Measurements from ENCODE around the gene PLEKHO2.
"Not testable (repeated sequence)": the region's sequence is repeated elsewhere in the genome, so short reads cannot be mapped to it uniquely, and the experiment has no call there.

Gene PLEKHO2, protein sequence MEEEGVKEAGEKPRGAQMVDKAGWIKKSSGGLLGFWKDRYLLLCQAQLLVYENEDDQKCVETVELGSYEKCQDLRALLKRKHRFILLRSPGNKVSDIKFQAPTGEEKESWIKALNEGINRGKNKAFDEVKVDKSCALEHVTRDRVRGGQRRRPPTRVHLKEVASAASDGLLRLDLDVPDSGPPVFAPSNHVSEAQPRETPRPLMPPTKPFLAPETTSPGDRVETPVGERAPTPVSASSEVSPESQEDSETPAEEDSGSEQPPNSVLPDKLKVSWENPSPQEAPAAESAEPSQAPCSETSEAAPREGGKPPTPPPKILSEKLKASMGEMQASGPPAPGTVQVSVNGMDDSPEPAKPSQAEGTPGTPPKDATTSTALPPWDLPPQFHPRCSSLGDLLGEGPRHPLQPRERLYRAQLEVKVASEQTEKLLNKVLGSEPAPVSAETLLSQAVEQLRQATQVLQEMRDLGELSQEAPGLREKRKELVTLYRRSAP

DNA sequence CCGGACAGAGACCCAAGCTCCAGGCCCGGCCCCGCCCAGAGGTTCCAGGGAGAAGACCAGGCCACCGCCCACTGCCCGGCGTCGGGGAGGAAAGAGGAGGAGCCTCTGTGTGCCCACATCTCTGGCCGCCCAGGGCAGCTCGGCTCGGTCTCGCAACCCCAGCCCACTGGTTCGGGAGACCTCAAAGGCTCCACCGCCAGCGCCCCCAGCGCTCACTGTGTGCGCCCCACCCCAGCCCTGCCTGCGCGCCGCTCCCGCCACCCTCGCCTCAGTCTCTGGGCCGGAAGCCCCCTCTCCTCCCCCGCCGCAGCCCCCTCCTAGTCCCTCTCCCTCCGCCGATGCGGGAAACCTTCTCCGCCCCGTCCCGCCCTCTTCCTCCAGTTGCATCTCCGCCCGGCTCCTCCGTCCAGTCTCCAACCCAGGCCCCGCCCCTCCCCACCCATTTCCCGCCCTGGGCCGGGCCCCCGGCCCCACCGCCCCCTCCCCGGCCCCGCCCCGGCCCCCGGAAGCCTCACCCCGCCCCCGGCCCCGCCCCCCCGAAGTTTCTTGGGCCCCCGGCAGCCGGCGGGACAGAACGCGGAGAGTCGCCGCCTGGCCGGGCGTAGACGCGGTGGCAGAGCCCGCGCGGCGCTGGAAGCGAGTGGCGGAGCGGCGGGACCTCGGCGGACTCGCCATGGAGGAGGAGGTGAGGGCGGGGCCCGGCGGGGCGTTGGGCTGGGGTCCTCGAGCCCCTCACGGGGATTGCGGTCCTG is at the start of gene PLEKHO2:
Gene PLEKHO2, plus strand, starts transcription at position 572 of the 752 bp plus-strand sequence. Its CDS starts 102 bp downstream, at position 674.
- peak; percentile 63 to 98 (median 92) for DNase-seq

DNA sequence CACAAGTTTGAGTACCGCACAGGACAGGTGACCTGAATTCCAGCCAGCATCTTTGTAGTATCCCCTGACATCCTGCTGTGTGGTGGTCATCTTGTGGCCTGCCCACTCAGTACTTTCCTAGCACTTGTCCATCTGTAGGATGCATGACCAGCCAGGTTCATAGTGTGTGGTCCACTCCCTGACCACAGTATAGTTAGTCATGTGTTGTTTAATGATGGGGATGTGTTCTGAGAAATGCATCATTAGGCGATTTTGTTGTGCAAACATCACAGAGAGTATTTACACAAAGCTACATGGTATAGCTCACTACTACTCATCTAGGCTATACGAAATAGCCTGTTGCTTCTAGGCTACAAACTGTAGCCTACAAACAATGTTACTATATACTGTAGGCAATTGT is 49.4 kb upstream of the PLEKHO2 start:
- DNase-seq = no peak

DNA sequence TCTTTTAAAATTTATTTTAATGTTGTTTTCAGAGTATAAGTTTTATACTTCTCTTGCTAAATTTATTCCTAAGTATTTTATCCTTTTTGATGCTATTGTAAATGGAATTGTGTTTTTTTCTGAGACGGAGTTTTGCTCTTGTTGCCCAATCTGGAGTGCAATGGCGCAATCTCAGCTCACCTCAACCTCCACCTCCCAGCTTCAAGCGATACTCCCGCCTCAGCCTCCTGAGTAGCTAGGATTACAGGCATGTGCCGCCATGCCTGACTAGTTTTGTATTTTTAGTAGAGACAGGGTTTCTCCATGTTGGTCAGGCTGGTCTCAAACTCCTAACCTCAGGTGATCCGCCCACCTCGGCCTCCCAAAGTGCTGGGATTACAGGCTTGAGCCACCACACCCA is 46.4 kb upstream of the PLEKHO2 start:
- DNase-seq = not testable (repeated sequence)

DNA sequence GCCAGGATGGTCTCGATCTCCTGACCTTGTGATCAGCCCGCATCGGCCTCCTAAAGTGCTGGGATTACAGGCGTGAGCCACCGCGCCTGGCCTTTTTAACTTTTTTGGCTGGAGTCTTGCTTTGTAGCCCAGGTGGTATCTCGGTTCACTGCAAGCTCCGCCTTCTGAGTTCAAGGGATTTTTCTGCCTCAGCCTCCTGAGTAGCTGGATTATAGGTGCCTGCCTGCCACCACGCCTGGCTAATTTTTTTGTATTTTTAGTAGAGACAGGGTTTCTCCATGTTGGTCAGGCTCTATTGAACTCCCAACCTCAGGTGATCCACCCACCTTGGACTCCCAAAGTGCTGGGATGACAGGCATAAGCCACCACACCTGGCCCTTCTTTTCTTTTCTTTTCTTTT is 45.8 kb upstream of the PLEKHO2 start:
- DNase-seq = not testable (repeated sequence)

DNA sequence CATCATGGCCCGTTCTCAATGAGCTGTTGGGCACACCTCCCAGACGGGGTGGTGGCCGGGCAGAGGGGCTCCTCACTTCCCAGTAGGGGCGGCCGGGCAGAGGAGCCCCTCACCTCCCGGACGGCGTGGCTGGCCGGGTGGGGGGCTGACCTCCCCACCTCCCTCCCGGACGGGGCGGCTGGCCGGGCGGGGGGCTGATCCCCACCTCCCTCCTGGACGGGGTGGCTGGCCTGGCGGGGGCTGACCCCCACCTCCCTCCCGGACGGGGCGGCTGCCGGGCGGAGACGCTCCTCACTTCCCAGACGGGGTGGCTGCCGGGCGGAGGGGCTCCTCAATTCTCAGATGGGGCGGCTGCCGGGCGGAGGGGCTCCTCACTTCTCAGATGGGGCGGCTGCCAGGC is 42.8 kb upstream of the PLEKHO2 start:
- DNase-seq = not testable (repeated sequence)

DNA sequence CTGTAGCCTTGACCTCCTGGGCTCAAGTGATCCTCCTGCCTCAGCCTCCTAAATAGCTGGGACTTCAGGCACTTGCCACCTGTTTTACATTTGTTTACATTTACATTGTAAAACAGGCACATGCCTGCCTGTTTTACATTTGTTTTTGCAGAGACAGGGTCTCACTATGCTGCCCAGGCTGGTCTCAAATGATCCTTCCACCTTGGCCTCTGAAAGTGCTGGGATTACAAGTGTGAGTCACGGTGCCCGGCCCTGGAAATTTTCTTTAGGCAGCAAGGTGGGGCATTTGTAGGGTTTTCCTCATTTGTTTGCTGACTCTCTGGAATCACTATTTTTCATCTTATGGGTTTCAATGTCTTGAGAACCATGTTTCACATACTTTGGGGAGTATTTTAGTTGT is 41.2 kb upstream of the PLEKHO2 start:
- DNase-seq = no peak

DNA sequence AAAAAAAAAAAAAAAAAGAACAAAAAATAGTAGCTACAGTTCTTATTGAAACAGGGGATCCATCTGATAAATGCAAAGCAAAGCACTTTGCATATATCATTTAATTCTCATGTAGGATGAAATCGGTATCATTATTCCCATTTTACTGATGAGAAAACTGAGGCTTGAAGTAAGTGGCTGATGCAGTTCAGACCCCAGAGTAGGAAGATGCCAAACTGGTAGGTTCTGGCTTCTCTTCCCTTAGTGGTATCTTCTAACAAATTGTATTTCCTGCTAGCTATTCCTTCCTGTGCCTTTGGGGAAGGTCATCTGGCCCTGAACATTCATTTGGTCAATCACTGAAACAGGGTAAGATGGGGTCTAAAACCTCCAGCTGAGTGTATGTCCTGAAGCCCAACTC is 38.2 kb upstream of the PLEKHO2 start:
- DNase-seq = no peak

DNA sequence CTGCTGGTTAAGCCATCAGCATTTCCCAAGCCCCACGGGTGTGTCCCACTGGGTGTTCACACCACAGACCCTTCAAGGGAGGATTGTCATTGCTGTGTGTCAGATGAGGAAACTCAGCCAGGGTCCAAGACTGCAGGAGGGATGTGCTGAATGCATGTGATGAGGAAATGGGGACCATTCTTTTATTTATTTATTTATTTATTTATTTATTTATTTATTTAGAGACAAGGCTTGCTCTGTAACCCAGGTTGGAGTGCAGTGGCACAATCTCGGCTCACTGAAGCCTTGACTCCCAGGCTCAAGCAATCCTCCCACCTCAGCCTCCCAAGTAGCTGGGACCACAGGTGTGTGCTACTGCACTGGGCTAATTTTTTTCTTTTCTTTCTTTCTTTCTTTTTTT is 37.1 kb upstream of the PLEKHO2 start:
- no peak for DNase-seq

DNA sequence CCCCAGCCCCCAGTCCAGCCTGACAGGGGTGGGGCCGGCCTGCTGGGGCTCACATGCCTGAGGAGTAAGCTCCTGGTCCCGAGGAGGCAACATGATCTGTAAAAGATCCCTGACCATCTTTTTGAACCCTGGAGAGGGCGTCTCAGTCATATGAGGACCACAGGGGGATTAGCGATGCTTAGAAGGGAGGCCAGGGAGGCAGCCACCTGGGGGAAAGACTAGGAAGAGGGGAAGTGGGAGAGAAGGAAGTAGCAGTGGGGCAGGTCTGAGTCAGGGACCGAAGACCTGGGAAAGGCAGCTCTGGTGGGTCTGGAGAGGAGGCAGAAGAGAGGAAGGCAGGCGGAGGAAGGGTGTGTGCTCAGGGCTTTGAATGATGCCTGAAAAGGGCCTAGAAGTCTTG is 35.2 kb upstream of the PLEKHO2 start:
- no peak for DNase-seq

DNA sequence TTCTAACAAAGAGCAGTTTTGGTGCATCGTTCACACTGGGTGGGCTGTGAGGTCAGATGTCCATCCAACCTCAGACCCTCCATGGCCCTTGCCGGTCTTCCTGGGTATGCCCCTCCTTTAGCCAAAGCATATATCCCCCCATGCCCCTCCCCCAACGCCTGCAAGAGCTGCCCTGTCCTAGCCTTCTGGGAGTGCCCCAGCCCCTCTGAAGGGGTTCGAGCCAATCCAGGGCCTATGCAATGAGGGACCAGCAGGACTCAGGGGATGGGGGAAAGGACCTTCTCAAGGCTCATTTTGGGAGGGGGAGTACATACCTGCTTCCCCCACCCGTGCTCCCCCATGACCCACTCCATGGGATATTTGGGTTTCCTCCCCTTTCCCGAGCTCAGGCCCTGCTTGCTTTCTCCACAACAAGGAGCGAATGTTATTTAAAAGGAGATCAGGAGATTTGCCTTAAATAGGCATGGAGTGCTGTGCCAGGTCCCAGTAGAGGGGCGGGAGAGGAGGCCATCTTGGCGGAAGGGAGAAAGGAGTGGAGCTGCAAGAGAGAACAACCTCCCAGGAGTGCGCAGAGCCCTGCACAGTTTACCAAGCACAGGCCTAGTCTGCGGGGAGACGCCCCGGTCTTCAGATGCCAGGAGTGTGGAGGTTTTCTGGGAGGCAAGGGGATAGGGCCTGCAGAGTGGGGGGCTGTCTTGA is 34.5 kb upstream of the PLEKHO2 start:
- no peak for DNase-seq

DNA sequence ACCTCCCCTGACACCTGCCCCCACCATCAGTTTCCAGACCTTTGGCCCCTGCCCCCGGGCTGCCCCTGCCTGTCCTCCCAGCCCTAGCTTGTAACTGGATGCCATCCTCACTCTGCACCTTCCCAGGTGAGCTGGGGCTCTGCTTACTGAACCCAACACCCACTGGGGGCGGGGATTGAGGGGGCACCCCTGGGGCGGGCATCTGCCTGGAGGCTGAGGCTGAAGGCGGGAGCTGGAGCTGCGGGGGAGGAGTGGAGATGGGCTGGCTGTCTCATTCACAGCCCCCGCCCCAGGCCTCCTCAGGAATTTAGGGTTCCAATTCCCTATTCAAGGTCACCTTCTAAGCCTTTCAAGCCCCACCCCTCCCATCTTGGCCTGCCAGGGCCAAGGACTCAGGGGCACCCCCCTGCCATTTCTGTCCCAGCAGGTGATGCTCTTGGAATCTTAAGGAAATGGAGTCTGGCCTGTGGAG is 33.9 kb upstream of the PLEKHO2 start:
- DNase-seq = no peak

DNA sequence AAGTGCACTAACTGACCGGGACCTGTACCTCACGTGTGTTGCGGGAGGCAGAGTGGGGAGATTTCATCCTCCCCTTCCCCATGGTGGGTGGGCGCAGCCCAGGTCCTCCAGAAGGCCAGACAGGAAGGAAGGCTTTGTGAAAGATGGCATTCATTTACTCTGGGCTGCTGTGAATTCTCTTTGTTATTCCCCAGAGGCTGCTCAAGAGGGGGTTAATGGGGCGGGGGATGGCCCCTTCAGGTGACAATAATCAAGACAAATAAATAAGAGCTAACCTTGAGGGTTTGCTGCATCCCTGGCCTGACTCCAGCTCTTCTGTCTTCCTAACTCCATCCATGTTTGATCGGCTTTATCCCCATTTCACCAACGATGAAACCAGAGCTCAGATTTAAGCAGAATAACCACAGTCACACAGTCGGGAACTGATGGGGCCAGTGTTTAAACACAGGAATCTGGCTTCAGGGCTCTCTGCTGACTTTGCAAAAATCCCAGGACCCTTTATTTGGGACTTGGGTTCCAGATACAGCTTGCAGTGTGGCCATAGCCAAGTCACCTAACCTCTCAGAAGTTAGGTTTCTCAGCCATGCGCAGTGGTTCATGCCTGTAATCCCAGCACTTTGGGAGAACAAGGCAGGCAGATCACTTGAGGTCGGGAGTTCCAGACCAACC is 32.8 kb upstream of the PLEKHO2 start:
- DNase-seq = no peak

DNA sequence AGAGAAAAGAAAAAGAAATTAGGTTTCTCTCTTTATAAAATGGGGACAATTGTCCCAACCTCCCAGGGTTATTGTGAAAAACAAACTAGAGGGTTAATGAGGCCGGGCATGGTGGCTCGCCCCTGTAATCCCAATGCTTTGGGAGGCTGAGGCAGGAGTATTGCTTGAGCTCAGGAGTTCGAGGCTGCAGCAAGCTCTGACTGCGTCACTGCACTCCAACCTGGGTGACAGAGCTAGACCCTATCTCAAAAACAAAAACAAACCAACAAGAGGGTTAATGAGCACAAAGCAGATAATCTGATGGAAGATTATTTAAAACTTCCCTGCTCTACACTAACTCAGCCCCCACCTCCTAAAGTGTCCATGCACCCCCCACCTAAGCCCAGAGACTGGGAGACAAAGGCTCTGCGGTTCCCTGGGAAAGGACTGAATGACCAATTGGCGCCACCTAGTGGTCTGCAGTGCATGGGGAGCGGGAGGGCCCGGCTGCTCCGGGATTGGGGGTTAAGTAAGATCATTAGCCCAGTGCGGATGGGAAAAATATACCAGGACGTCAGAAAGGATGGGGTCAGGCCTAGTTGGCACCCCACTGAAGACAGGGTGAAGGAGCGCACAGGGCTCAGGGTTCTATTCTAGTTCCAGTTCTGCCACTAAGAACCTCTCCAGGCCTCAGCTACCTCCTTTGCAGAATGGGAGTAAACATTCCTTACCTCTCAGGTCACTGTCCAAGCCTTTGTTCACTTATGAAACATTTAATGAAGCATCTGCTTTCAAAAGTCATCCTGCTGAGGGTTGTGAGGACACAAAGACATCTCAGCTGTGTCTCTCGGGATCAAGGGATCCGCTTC is 31.8 kb upstream of the PLEKHO2 start:
- DNase-seq = peak in 47 of 51 donors; percentile 11 to 85 (median 51)

DNA sequence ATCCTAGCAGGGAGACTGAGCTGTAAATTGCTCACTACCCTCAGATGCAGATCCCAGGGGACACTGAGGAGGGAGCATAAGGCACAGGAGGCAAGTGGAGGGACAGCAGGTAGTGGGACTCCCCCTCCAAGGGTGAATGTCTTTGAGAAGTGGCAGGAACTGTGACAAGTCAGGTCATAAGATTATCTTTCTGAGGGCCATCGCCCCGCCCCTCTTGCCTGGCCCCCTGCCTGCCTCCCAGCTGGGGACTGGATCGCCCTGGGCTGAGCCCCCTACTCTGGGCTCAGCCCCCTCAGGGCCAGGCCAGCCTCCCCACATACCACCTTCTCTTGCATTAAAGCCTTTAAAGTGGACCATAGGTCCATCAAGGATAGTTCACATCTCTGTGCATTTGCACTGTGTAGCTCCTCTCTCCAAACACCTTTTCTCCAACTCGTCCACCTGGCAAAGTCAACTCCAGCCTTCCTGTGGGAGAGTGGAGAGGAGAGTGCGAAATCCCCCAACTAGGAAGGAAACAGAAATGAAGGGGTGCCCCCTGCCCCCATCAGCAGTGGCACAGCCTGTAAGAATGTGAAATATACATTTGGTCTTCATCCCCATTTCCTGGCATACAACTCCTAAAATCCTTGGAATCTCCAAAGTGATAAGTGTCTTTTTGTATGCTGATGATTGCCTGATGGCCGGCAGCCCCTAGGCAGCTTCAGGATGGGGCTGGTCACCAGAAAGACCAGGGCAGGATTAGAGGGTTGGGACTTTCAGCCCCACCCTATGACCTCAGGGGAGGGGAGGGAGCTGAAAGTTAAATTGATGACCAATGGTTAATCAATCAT is 31.0 kb upstream of the PLEKHO2 start:
- DNase-seq = no peak

DNA sequence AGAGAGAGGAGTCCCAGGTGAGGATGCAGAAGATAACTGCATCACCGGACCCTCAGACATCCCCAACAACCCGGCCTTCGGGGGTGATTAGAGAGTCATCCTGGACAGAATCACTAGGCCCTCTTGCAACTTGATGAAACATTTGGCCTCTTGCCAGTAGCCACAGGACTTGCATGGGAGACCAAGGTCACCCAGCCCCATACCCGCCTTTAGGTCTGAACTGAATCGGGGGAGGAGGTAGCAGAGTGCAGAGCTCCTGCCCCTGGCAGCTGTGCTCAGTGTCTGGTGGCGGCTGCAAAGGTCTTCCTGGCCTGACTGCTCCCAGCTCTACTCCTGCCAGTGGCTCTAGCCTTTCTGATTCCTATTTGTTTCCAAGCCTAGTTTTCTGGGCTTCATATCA is 28.6 kb upstream of the PLEKHO2 start:
- DNase-seq = no peak

DNA sequence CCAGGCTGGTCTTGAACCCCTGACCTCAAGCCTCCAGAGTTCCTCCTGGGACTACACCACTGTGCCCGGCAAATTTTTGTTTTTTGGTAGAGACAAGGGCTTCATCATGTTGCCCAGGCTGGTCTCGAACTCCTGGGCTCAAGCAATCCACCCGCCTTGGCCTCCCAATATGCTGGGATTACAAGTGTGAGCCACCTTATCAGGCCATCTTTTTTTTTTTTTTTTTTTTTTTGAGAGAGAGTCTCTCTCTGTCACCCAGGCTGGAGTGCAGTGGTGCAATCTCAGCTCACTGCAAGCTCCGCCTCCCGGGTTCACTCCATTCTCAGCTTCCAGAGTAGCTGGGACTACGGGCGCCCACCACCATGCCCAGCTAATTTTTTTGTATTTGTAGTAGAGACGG is 27.4 kb upstream of the PLEKHO2 start:
- not testable (repeated sequence) for DNase-seq

DNA sequence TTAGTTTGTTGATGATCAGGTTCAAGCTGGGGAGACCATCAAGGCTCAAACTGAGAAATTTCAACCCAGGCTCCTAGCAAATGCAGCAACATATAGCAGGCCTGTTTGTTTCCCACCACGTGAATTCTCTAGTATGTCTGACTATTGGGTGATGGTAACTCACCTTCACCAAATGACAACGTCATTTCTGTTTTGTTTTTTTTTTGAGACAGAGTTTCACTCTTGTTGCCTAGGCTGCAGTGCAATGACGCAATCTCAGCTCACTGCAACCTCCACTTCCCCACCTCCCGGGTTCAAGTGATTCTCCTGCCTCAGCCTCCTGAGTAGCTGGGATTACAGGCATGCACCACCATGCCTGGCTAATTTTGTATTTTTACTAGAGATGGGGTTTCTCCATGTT is 26.8 kb upstream of the PLEKHO2 start:
- DNase-seq = not testable (repeated sequence)

DNA sequence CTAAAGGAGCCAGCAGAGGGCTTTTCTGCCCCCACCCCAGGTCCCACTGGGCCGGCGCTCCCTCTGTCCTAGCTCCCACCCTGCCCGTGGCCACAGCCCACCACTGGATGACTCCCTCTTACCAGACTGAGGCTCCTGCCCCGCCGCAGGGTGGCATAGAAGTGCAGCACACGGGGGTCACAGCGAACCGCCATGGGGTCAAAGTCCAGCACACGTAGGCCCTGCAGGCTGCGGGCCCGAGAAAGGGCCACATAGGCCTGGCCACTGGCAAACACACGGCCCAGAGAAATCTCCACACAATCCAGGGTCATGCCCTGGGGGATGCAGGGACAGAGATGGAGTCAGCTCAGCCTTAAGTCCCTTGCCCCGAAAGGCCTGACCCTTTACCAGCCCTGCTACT is 25.3 kb upstream of the PLEKHO2 start:
- no peak for DNase-seq

DNA sequence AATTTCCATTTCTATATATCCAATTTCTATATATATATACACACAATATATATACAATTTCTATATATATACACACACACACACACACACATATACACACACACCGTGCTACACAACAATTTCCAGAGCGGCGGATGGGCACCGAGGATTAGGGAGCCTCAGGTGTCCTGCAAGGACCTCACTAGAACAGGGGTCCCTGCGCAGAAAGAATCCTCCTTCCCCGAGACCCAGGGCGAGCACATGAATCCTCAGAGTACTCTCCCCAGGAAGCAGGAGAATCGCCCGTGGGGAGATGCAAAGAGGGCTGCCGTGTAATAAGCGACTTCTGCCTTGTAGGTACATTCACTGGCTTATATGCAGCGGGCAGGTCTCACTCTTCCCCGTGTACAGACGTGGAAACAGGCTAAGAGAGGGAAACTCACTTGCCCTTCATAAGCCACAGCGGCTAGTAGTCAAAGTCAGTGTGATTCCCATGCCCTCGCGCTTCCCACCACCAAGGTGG is 16.7 kb upstream of the PLEKHO2 start:
- DNase-seq = peak in 1 of 51 donors; percentile 50

Data from hypothalamus (tissue), 51 donors.